ENCODE data around the gene RELN. TPM values are rescaled to one million over a fixed set of nuclear protein-coding genes. Genes with fewer than 3 reads are reported as not detected.

The RELN gene
- total and polyA plus RNA-seq, 10 of the 15 experiments (the other 5 are each of a cell fraction or from before 2014, with no cell fraction given): 0.11 to 0.21 TPM; not detected in 8

GRCh38 chr7:103630318-103630717 lies 359.1 kb downstream of the RELN start:
- TF ChIP-seq NFYB (IDR thresholded peaks at IDR 0.05; ENCODE audit: insufficient read depth, low read depth, low read length) (no peak), ZNF622 (IDR thresholded peaks at IDR 0.05) (no peak), NR2C1 (IDR thresholded peaks at IDR 0.05) (no peak), NFIC (IDR thresholded peaks at IDR 0.05; ENCODE audit: low read depth, low read length) (no peak), CTCF (IDR thresholded peaks at IDR 0.05 in 2 of 3, conservative IDR thresholded peaks at IDR 0.05 in 1 of 3; ENCODE audit: control insufficient read depth in 2 of 3, extremely low read depth in 1 of 3, insufficient read depth in 1 of 3, low read depth in 3 of 3, low read length in 3 of 3) (no peak), SUPT20H (IDR thresholded peaks at IDR 0.05; ENCODE audit: borderline replicate concordance, control insufficient read depth, low read depth, low read length) (no peak), GATAD2B (conservative IDR thresholded peaks at IDR 0.05; ENCODE audit: low read depth) (no peak), CHD4 (IDR thresholded peaks at IDR 0.05) (no peak), EED (IDR thresholded peaks at IDR 0.05; ENCODE audit: low read depth) (no peak), ASH2L (IDR thresholded peaks at IDR 0.05; ENCODE audit: borderline replicate concordance, low read depth) (no peak), POLR2A (IDR thresholded peaks at IDR 0.05; ENCODE audit: low read depth, low read length) (no peak), NKRF (conservative IDR thresholded peaks at IDR 0.05) (no peak)
- H4K20me1 ChIP-seq (ENCODE audit: control insufficient read depth, insufficient read depth): no peaks in the 10 kb centered on the region
- DNase-seq (ENCODE audit: low read depth, low spot score) (no peak), ATAC-seq (no peak), FAIRE-seq (no peak)
- no peaks in the 10 kb centered on the region for H3K4me1 ChIP-seq (ENCODE audit: control insufficient read depth, insufficient read depth, low read length)
- no peaks in the 10 kb centered on the region for H3K79me2 ChIP-seq (ENCODE audit: control insufficient read depth, insufficient read depth, low read length)
- ChIA-PET POLR2A (no interaction called here), CTCF (no interaction called here), RAD21 (ENCODE audit: unreplicated experiment) (no interaction called here), SMC1A (ENCODE audit: uncharacterized antibody, unreplicated experiment) (no interaction called here)
- BruUV-seq (replicated peaks): no TSS peak
- no peak overlapping the region for H3K27ac ChIP-seq (ENCODE audit: control insufficient read depth, insufficient read depth)
- H3K4me3 ChIP-seq: no peak overlapping the region
- intact Hi-C loops (cut with micrococcal nuclease; ENCODE audit: unreplicated experiment) (no loop called here), in situ Hi-C loops (cut with MboI) (no loop called here)
- H3K9ac ChIP-seq (ENCODE audit: control insufficient read depth, insufficient read depth, low read length): no peak overlapping the region
- no peaks in the 10 kb centered on the region; a peak in 1 of 4 replicates for H3K27me3 ChIP-seq (replicated peaks in 1 of 2; ENCODE audit: control insufficient read depth in 2 of 2, insufficient read depth in 2 of 2, low read length in 1 of 2)
- no peaks in the 10 kb centered on the region for H3K9me3 ChIP-seq (replicated peaks; ENCODE audit: control insufficient read depth, insufficient read depth, low read length)
- no peak overlapping the region for H3K4me2 ChIP-seq (ENCODE audit: control insufficient read depth, insufficient read depth)
- 64% methylated on average over 2 of the region's 2 CpGs for WGBS (ENCODE audit: insufficient coverage, insufficient replicate concordance, low lambda C conversion rate, missing lambda C conversion rate)
- H3K36me3 ChIP-seq (ENCODE audit: control insufficient read depth in 2 of 2, insufficient read depth in 2 of 2, low read length in 1 of 2): no peaks in the 10 kb centered on the region
- no peak overlapping the region for H2AFZ ChIP-seq (ENCODE audit: control insufficient read depth, low read depth, low read length)

All from GM12878 (cell line).